Nephron (organoid): ENCODE measurements around the gene TEX55.

Experiments used
- H3K27ac Mint-ChIP-seq, 3 experiments: 2 replicates each; pipeline ENCODE4 v1.8.0; 2020; ENCODE audit warnings: mixed read lengths in 3 of 3, mild to moderate bottlenecking in 2 of 3, moderate library complexity in 1 of 3
- H3K27me3 Mint-ChIP-seq: 2 replicates; pipeline ENCODE4 v1.8.0; 2021; ENCODE audit warnings: low read depth, mild to moderate bottlenecking, moderate library complexity, mixed read lengths
- H3K36me3 Mint-ChIP-seq: 2 replicates; pipeline ENCODE4 v1.8.0; 2020; ENCODE audit warnings: low read depth, mixed read lengths
- H3K4me1 Mint-ChIP-seq: 2 replicates; pipeline ENCODE4 v1.8.0; 2020; ENCODE audit warnings: mixed read lengths
- H3K4me3 Mint-ChIP-seq, 3 experiments: 2 replicates each; pipeline ENCODE4 v1.8.0; 2020; ENCODE audit warnings: mild to moderate bottlenecking in 3 of 3, mixed read lengths in 3 of 3, moderate library complexity in 2 of 3
- H3K9me3 Mint-ChIP-seq: 2 replicates; pipeline ENCODE4 v1.8.0; 2020; ENCODE audit warnings: mixed read lengths
- CTCF ChIP-seq, 3 experiments: fragments of 200-600 bp; sonication (generic); IDR thresholded peaks; one replicate each; pipeline ENCODE4 v1.5.0; 2021; ENCODE audit warnings: antibody characterized with exemption in 3 of 3; ENCODE audit not compliant: unreplicated experiment in 3 of 3

TEX55 gene

GRCh38 chr3:119184111-119184510 lies 38.1 kb downstream of the TEX55 start:
- H3K27me3 Mint-ChIP-seq = peaks cover 3% of the 10 kb centered on the region
- H3K4me1 Mint-ChIP-seq = no peaks in the 10 kb centered on the region
- no peak overlapping the region for H3K4me3 Mint-ChIP-seq
- H3K9me3 Mint-ChIP-seq = no peaks in the 10 kb centered on the region
- H3K36me3 Mint-ChIP-seq = no peaks in the 10 kb centered on the region
- no peak for TF ChIP-seq CTCF (IDR thresholded peaks at IDR 0.05; ENCODE audit: unreplicated experiment in 3 of 3)
- H3K27ac Mint-ChIP-seq = no peak overlapping the region

- Mint-ChIP-seq H3K27ac (peak overlapping the region in 2 of 3 experiments; percentile 20 to 60), H3K9me3 (no peaks in the 10 kb centered on the region), H3K4me3 (no peak overlapping the region), H3K27me3 (peaks cover 3% of the 10 kb centered on the region), H3K36me3 (no peaks in the 10 kb centered on the region), H3K4me1 (no peaks in the 10 kb centered on the region)
- TF ChIP-seq CTCF (IDR thresholded peaks at IDR 0.05; ENCODE audit: unreplicated experiment in 3 of 3) = no peak
These were observed 39.0 kb downstream of the TEX55 start for GRCh38 chr3:119184796-119185570.

- Mint-ChIP-seq H3K4me3 (no peak overlapping the region), H3K27ac (no peak overlapping the region), H3K9me3 (no peaks in the 10 kb centered on the region), H3K36me3 (no peaks in the 10 kb centered on the region), H3K27me3 (peaks cover 3% of the 10 kb centered on the region), H3K4me1 (no peaks in the 10 kb centered on the region)
- TF ChIP-seq CTCF (IDR thresholded peaks at IDR 0.05; ENCODE audit: unreplicated experiment in 3 of 3) = no peak
These were observed 41.3 kb downstream of the TEX55 start for GRCh38 chr3:119187266-119187665.

GRCh38 chr3:119191800-119192199 lies 45.8 kb downstream of the TEX55 start:
- Mint-ChIP-seq H3K27me3 (no peaks in the 10 kb centered on the region), H3K4me3 (no peak overlapping the region), H3K36me3 (no peaks in the 10 kb centered on the region), H3K9me3 (no peaks in the 10 kb centered on the region), H3K4me1 (no peaks in the 10 kb centered on the region), H3K27ac (no peak overlapping the region)
- no peak for TF ChIP-seq CTCF (IDR thresholded peaks at IDR 0.05; ENCODE audit: unreplicated experiment in 3 of 3)

GRCh38 chr3:119194237-119195150 lies 48.5 kb downstream of the TEX55 start:
- Mint-ChIP-seq H3K27me3 (no peaks in the 10 kb centered on the region), H3K36me3 (no peaks in the 10 kb centered on the region), H3K4me3 (no peak overlapping the region), H3K4me1 (no peaks in the 10 kb centered on the region), H3K27ac (no peak overlapping the region), H3K9me3 (no peaks in the 10 kb centered on the region)
- TF ChIP-seq CTCF (IDR thresholded peaks at IDR 0.05; ENCODE audit: unreplicated experiment in 3 of 3) = no peak
